Neural cell (in vitro differentiated cells): ENCODE data around the gene COQ7. TPM values are rescaled to one million over a fixed set of nuclear protein-coding genes. Genes with fewer than 3 reads are reported as not detected.

Experiments
- H2AFZ ChIP-seq: fragments of 200-600, 300-800 bp; sonication (generic), shearing (Covaris generic); 2 replicates; pipeline ENCODE4 v1.6.0; 2014; ENCODE audit warnings: low read depth, mild to moderate bottlenecking, antibody characterized with exemption, low read length, moderate library complexity
- H3F3A ChIP-seq: fragments of 200-600 bp; shearing (Covaris generic); 2 replicates; pipeline ENCODE4 v1.6.1; 2016; ENCODE audit warnings: mild to moderate bottlenecking, moderate library complexity, mixed read lengths, antibody characterized with exemption, low read length; ENCODE audit not compliant: insufficient read depth, poor library complexity, severe bottlenecking
- H3K27ac ChIP-seq: fragments of 200-600, 300-800 bp; sonication (generic), shearing (Covaris generic); 2 replicates; pipeline ENCODE4 v1.5.1; 2014; ENCODE audit warnings: mild to moderate bottlenecking, low read length, moderate library complexity
- H3K27me3 ChIP-seq: fragments of 300-800, 200-600 bp; sonication (generic), shearing (Covaris generic); 2 replicates; pipeline ENCODE4 v1.6.0; 2014; ENCODE audit warnings: mild to moderate bottlenecking, low read depth, low read length, moderate library complexity; ENCODE audit not compliant: insufficient read depth
- H3K36me3 ChIP-seq: fragments of 300-800, 200-600 bp; sonication (generic), shearing (Covaris generic); 2 replicates; pipeline ENCODE4 v1.5.1; 2014; ENCODE audit warnings: mild to moderate bottlenecking, antibody characterized with exemption, low read length, moderate library complexity; ENCODE audit not compliant: insufficient read depth
- H3K4me2 ChIP-seq: fragments of 300-800, 200-600 bp; sonication (generic), shearing (Covaris generic); 2 replicates; pipeline ENCODE4 v1.6.0; 2014; ENCODE audit warnings: mild to moderate bottlenecking, low read length
- H3K4me3 ChIP-seq: fragments of 300-800, 200-600 bp; sonication (generic), shearing (Covaris generic); 2 replicates; pipeline ENCODE4 v1.5.1; 2014; ENCODE audit warnings: mild to moderate bottlenecking, low read length, moderate library complexity
- H3K79me2 ChIP-seq: fragments of 200-600 bp; shearing (Covaris generic); replicated peaks from 2 replicates; pipeline ENCODE4 v1.6.0; 2014; ENCODE audit warnings: mild to moderate bottlenecking, low read length, moderate library complexity; ENCODE audit not compliant: insufficient read depth
- H3K9ac ChIP-seq: fragments of 300-800, 200-600 bp; sonication (generic), shearing (Covaris generic); 2 replicates; pipeline ENCODE4 v1.6.1; 2016; ENCODE audit warnings: mild to moderate bottlenecking, low read length, mixed read lengths
- H3K9me2 ChIP-seq: fragments of 200-600 bp; shearing (Covaris generic); 2 replicates; pipeline ENCODE4 v1.6.1; 2016; ENCODE audit warnings: mild to moderate bottlenecking, low read length, mixed read lengths; ENCODE audit not compliant: insufficient read depth
- H3K9me3 ChIP-seq: fragments of 200-600, 300-800 bp; sonication (generic), shearing (Covaris generic); 2 replicates; pipeline ENCODE4 v1.6.1; 2016; ENCODE audit warnings: mild to moderate bottlenecking, mixed run types, low read length, moderate library complexity, mixed read lengths
- H4K20me1 ChIP-seq: fragments of 200-600 bp; shearing (Covaris generic); 2 replicates; pipeline ENCODE4 v1.6.1; 2016; ENCODE audit warnings: mild to moderate bottlenecking, mixed run types; ENCODE audit not compliant: insufficient read depth
- CTCF ChIP-seq: fragments of 450-650 bp; IDR thresholded peaks from 2 replicates; pipeline ENCODE4 v1.5.1; 2014; ENCODE audit warnings: antibody characterized with exemption, mild to moderate bottlenecking, moderate library complexity; ENCODE audit not compliant: poor library complexity, severe bottlenecking
- EP300 ChIP-seq: fragments of 450-650 bp; conservative IDR thresholded peaks from 2 replicates; pipeline ENCODE4 v1.6.1; 2014; ENCODE audit warnings: antibody characterized with exemption, mild to moderate bottlenecking, moderate library complexity; ENCODE audit not compliant: poor library complexity, severe bottlenecking
- EZH2 ChIP-seq: fragments of 200-600, 300-800 bp; shearing (Covaris generic), sonication (generic); IDR thresholded peaks from 2 replicates; pipeline ENCODE4 v1.6.1; 2014; ENCODE audit warnings: antibody characterized with exemption, low read length, borderline replicate concordance, mild to moderate bottlenecking; ENCODE audit not compliant: insufficient read depth, poor library complexity, severe bottlenecking
- MXI1 ChIP-seq: fragments of 450-650 bp; conservative IDR thresholded peaks from 2 replicates; pipeline ENCODE4 v1.6.1; 2014; ENCODE audit warnings: antibody characterized with exemption, mild to moderate bottlenecking; ENCODE audit not compliant: poor library complexity, severe bottlenecking
- POLR2AphosphoS5 ChIP-seq: IDR thresholded peaks from 2 replicates; pipeline ENCODE4 v1.6.1; 2012
- RAD21 ChIP-seq: fragments of 450-650 bp; conservative IDR thresholded peaks from 2 replicates; pipeline ENCODE4 v1.6.1; 2014; ENCODE audit warnings: antibody characterized with exemption, mild to moderate bottlenecking, moderate library complexity
- REST ChIP-seq: IDR thresholded peaks from 2 replicates; pipeline ENCODE4 v1.6.1; 2012; ENCODE audit warnings: borderline replicate concordance
- SMC3 ChIP-seq: fragments of 450-650 bp; conservative IDR thresholded peaks from 2 replicates; pipeline ENCODE4 v1.6.1; 2014; ENCODE audit warnings: antibody characterized with exemption, mild to moderate bottlenecking, moderate library complexity; ENCODE audit not compliant: poor library complexity
- TAF1 ChIP-seq: IDR thresholded peaks from 2 replicates; pipeline ENCODE4 v1.6.1; 2012; ENCODE audit warnings: low read depth
- polyA plus RNA-seq: library from polyadenylated mRNA; depleted of rRNA; stranded (reverse); fragments of >200 nt; gene quantifications from 2 replicates; pipeline ENCODE4 v1.2.3, GENCODE V29; 2014

The COQ7 gene
- polyA plus RNA-seq, 1 donor from 2014 or later, result 38.5 TPM

GRCh38 chr16:19116711-19117449, 49.5 kb downstream of the COQ7 start:
- H3F3A ChIP-seq, result no peaks in the 10 kb centered on the region
- no peaks in the 10 kb centered on the region for H4K20me1 ChIP-seq
- TF ChIP-seq RAD21 (no peak), EP300 (no peak), REST (no peak), EZH2 (no peak), MXI1 (no peak), TAF1 (no peak), SMC3 (no peak), POLR2AphosphoS5 (no peak), CTCF (no peak)
- H3K9ac ChIP-seq, result no peak overlapping the region
- H3K79me2 ChIP-seq, result no peaks in the 10 kb centered on the region
- H3K9me3 ChIP-seq, result no peaks in the 10 kb centered on the region
- H2AFZ ChIP-seq, result no peak overlapping the region
- H3K27me3 ChIP-seq, result peaks cover 27% of the 10 kb centered on the region
- no peak overlapping the region for H3K4me2 ChIP-seq
- H3K4me3 ChIP-seq, result no peak overlapping the region
- H3K36me3 ChIP-seq, result no peaks in the 10 kb centered on the region
- H3K9me2 ChIP-seq, result no peaks in the 10 kb centered on the region
- no peak overlapping the region for H3K27ac ChIP-seq

GRCh38 chr16:19118938-19119431, 51.6 kb downstream of the COQ7 start:
- H3K27ac ChIP-seq, result no peak overlapping the region

More at GRCh38 chr16:19118938-19119431, 51.6 kb downstream of the COQ7 start:
- Histone ChIP-seq H3K27me3 (peaks cover 19% of the 10 kb centered on the region), H3K9me3 (no peaks in the 10 kb centered on the region), H4K20me1 (no peaks in the 10 kb centered on the region), H3K79me2 (no peaks in the 10 kb centered on the region), H3K9me2 (no peaks in the 10 kb centered on the region), H2AFZ (no peak overlapping the region), H3F3A (no peaks in the 10 kb centered on the region), H3K9ac (no peak overlapping the region), H3K36me3 (no peaks in the 10 kb centered on the region), H3K4me3 (no peak overlapping the region), H3K4me2 (no peak overlapping the region)
- TF ChIP-seq POLR2AphosphoS5, result no peak
- no peak for TF ChIP-seq REST
- no peak for TF ChIP-seq CTCF
- TF ChIP-seq EP300, result no peak
- TF ChIP-seq TAF1, result no peak
- TF ChIP-seq MXI1, result no peak
- no peak for TF ChIP-seq EZH2
- TF ChIP-seq RAD21, result no peak
- TF ChIP-seq SMC3, result no peak
